Stimulated activated CD4-positive, alpha-beta T cell treated with anti-CD3 and anti-CD28 coated beads, Interleukin-12 subunit alpha, Interleukin-12 subunit beta, amount 100 ng/mL, for 24 hours (primary cell): ENCODE measurements around the gene ARHGAP10.

Source experiments
- DNase-seq, 2 experiments: peaks; one replicate each; pipeline ENCODE4 v3.0.0-alpha.2; 2020; ENCODE audit warnings: low read depth in 2 of 2

Gene ARHGAP10

DNA sequence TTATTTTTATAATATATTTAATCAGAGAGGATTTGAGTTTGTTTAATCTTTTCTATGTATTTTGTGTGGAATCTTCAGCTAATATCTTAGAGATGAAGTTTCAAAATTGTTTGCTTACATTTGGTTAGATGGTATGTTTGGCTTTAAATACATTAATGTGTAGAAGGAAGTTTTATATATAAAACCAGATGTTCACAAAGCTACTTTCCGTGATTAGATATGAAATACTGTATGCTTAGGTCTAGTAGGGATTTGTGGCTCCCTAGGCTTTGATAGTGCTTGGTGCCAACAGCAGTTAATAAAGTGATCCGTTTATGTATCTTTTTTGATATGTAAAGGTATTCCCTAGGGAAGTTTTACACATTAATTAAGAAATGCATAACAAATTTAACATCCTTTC, 223.0 kb downstream of the ARHGAP10 start:
- DNase-seq, result no peak

DNA sequence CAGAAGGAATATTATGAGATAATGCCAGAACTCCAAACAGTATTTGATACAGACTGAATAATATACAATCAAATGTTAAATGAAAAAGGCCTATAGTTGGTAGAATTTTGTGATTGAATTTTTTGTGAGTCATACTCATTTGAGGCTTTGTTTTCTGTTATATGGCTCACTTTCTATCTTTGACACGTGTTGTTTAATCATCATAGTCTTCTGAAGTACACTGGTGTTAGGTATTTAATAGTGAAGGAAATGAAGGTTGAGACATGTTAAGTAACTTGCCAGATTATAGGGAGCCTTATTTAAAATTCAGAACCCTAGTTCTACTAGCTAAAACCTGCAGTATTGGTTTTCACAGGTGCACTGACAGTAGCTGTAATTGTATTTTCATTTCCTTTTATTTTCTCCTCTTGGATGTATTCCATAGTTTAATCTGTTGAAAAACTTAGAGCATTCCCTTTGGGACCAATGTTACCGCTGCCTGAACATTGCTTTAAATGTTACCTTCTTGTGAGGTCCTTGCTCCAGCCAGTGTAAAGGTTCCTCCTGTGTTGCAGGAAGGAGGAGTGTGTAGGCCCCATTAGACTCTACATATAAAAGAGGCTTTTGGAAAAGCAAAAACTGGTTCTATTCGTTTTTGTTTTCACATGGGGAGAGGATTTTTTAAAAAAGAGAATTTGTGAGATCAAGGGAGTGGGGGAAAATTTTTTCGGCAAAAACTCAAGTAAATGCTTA, 224.1 kb downstream of the ARHGAP10 start:
- DNase-seq, result no peak

DNA sequence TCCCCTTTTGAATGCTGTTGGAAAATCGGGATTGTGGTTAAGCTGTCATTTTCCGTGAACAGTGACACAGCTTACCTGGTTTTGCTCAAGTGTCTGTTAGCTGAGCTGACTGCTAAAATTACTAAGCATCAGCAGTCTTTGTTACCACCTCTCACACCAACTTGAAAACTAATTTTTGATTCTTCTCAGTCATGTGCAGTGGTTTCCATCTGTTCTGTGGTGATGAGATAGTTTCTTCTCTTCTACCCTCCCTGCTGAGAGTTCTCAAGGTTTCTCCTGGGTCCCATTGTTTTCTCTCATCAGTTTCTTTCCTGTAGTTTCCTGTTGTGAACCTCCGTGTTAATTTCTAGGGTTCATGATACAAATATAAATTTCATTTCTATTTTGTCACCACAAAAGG, 225.6 kb downstream of the ARHGAP10 start:
- DNase-seq, result no peak

DNA sequence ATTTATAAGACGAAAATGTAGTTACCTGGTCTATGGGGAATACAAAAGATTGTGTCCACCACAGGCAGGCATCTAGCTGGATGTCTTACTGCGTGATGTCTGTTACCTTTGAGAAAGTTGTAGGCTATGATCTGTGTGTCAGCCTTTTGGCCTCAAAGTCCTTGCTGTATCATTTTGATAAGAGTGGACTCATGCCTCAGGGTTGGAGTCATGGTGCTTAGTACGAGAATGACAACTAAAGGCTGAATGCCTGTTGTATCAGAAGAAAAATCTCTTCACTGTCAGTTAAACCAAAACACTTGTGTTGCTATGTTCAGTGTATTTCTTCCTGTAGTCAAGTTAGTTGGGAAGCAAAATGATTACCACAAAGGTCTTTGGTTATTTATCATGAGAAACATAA, 226.2 kb downstream of the ARHGAP10 start:
- no peak for DNase-seq

DNA sequence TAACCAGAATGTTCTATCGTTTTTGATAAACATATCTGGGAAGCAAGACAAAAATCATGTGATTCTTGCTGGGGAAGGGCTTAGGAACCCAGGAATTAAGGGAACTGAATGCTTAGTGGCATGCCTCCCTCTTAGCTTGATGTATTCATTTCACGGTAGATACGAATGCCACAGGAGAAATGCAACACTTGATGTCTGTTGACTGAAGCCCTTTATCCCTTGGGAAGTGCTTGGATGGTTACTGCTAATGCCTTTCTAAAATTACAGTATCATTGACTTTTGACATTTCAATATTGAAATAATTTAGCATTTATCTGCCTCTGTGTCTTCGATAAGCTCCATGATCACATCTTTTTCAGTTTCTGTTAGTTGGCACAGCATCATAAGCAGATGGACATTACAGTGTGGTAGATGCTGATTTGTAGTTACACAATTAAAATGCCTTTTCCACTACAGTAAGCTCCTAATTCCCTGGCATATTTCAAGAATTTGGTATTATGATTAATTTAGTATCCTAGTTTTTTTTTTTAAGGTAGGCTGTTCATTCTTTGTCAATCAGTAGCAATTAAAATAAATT, 226.7 kb downstream of the ARHGAP10 start:
- no peak for DNase-seq

DNA sequence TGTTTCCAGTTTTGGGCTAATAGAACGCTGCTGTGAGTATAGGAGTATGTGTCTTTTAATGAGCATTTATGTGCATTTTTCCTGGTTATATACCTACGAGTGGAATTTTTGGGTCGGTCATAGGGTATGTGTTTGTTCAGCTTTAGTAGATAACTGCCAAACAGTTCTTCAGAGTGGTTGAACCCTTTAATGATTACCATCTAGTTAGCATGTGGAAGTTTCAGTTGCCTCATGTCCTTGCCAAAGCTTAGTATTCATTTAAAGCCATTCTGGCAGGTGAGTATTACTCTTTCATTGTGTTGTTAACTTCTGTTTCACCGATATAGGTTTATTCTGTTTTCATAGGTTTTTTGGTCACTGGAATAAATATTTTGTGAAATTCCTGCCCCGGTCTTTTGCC, 229.1 kb downstream of the ARHGAP10 start:
- DNase-seq, result no peak

DNA sequence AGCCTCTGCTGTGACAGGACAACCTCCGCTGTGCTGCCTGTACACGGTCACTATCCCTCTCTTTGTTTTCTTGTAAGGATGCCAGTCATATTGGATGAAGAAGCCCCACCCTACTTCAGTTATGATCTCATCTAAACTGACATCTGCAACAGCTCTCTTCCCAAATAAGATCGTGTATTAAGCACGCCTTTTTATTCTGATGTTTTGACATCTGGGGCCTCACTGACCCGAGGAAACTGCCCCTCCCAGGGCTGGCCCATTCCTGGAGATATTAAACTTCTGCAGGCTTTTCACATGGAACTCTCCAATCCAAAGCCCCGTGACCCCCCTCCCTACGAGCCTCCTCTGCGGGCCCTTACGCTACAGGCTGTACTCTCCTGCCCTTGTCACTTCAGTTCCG, 232.0 kb downstream of the ARHGAP10 start:
- DNase-seq, result no peak

DNA sequence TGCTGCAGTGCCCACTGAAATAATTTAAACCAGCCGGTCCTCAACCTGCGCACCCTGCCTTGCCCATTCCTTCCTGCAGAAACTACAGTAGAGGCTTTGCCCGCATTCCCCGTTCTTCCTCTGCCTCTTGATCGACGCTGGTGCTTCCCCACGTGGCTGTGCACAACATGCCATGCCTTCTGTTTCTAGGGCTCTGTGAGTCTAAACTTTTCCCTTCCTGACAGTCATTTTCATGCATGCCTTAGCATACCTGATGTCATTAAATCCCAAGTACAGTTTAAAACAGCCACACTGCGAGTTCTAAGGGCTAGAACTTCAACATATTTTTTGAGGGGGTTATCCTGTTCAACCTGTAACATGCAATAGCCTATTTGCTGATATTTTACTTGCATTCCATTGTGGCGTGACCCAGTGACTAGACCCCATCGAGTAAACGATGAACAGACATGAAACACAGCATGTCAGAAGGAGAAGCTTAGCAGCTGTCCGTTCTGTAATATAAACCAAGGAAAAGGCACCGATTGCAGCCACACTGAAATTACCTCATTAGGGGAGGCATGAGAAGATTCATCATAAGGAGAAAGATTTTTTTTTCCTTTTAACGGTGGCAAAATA, 232.5 kb downstream of the ARHGAP10 start:
- no peak for DNase-seq

DNA sequence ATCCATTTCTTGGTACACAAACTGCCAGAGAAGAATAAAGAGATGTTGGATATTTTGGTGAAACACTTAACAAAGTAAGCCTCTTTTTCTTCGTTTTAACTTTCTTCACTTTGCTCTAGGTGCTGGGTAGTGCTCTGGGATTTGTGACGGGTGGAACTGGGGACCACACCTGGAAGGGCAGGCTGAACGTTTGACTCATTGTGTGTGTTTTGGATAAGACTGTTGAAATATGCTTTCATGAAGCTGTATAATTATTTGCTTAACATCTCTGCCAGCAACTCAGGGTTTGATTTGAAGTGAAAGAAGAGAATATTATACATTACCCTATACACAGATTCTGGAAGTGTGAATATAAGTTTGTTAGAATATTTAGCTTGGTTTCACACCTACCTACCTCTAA, 233.2 kb downstream of the ARHGAP10 start:
- DNase-seq, result no peak

DNA sequence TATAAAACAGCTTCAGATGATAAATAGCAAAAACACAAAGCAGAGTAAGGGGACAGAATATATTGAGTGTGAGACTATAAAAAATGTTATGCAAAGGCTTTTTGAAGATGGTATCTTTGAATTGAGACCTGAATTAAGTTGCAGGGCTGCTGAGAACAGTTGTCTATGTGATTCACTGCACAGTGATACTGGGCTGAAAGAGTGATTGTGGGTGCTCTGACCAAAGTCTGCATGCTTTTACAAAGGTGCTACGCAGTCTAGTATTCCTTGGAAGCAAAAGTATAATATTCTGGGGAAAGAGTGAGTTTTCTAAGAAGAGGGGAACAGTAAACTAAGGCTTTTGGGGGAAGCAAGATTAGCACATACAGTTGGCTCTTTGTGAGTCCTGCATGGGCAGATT, 234.0 kb downstream of the ARHGAP10 start:
- no peak for DNase-seq

DNA sequence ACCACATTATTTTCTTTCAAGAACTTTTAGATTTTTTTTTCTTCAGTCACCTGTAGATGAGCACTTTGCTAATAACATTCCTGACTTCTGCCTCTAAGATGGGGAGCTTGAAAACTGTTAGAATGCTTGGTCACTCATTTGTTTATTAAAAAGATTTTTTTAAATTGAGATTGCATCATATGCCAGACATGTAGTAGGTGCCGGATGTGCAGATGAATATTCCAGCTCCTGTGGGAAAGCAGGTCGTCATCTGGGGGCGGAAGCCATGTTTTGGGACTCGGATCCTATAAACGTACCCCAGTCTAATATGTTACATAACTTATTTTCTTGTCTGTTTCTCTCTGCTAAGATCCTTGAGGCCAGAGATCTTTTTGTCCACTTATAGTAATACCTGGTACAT, 236.8 kb downstream of the ARHGAP10 start:
- DNase-seq, result no peak

DNA sequence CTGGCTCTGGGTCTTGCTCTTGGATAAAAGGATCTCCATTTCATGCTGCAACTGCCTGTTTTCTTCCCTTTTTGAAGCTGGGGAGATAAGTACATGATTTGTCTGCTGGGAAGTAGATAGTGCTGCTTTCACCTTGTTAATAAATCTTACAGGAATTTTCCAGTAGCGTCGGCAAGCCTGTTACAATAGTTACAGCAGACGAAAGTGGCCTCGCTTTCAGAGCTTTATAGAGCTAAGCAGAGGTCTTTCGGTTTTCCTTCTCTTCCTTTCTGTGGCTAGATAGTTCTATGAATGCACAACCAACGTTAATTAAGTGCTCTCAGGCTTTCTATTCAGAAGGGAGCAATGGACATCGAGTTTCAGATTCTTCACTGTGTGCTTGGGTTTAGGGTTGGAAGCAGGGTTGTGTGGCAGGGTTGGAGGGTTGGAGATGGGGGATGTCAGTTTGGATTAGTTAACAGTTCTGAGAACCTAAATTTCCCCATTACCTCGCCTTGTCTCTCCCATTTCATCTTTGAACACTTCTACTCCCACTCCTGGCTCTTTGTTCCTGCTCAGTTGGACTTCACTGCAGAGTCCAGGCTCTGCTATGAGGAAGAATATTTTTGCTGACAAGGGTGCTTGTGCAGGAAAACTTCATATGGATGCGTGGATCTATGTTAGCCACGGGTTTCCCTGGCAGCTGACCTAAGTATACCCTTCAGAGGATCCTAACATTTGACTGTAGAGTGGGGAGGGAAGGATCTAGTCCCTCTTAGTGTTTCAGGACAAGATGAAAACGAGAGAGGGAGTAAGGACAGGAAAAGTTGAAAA, 237.9 kb downstream of the ARHGAP10 start:
- DNase-seq, result no peak

DNA sequence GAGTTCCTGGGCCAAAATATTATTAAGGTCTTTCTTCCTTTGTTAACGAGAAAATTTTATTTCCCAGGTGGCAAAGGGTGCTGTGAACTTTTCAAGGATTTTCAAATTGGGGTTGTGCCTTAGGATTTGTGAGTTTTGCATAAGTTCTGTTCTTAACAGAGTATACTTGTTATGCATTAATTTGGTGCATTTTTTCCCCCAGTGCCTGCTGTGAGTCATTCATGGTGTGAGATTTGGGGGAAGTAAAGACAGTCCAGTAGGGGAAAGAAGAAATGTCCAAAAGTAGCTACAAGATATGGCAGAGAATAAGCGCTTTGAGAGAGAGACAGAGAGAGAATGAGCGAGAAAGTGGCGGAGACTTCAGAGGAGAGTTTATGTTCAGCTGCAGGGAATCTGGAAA, 239.2 kb downstream of the ARHGAP10 start:
- DNase-seq, result no peak

DNA sequence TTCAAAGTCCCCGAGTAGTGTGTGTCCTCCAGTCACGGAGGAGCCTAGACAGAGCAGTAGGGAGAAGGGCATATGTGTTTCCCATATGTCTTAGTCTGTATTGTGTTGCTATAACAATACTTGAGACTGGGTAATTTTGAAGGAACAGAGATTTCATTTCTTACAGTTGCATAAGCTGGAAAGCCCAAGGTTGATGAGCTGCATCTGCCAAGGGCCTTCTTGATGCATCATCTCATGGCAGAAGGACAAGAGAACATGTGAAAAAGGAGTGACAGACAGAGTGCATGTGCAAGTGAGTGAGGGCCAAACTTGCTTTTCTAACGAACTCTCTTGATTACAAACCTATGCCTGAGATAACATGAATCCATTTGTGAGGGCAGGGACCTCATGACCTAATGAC, 243.4 kb downstream of the ARHGAP10 start:
- no peak for DNase-seq

DNA sequence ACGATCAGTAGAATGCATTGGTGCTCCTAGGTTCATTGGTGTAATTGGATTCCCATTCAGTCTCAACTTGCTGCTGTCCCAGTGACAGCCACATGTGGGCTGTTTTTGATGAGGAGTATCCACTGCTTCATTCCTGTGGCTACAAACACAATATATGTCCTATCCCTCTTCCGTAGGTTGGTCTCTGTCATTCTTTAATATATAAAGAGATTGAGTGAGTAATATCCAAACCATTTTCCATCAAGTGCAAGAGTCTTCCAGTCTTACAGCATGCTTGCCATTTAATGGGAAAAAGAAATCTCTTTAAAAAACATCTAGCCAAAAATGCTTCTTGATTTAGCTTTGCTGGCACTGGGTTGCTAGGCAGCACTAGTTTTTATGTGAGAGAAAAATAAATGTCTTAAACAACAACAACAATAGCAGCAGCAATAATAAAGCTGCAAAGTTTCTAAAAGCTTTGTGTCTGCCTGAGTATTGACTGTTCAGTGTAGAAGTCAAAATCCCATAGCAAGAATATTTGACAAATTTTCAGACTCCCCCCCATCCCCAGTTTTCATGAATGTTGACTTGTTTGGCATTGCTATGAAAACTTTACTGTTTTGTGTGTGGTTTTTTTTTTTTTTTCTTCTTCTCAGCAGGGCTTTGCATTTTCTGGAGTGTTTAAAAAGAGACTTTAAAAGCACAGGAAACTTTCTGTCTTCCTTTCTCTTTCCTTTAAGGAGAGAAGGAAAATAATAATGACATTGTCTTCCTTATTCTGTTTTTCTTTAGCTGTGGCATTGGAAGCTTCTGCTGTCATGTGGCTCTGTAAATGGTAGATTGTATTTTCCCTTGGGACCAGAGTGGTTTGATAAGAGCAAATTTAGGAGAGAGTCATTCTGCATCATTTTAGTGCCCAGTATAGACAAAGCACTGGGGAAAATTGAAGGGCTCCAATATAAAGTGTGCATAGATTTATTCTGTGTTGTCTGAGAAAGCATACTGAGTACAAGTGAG, 244.3 kb downstream of the ARHGAP10 start:
- no peak for DNase-seq

DNA sequence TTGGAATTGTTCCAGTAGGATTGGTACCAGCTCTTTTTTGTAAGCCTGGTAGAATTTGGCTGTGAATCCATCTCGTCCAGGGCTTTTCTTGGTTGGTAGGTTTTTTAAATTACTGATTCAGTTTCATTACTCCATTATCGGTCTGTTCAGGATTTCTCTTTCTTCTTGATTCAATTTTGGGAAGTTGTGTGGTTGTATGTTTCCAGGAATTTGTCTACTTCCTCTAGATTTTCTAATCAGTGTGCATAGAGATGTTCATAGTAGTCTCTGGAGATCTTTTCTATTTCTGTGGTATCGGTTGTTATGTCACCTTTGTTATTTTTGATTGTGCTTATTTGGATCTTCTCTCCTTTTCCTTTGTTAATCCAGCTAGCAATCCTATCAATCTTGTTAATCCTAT, 248.7 kb downstream of the ARHGAP10 start:
- no peak for DNase-seq

DNA sequence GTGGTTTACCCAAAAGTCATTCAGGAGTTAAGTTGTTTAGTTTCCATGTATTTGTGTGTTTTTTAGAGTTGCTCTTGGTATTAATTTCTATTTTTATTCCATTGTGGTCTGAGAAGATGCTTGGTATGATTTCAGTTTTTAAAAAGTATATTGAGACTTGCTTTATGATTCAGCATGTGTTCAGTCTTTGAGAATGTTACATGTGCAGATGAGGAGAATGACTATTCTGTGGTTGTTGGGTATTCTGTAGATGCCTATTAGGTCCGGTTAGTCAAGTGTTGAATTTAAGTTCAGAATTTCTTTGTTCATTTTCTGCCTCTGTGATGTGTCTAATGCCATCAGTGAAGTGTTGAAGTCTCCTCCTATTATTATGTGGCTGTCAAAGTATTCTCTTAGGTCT, 249.4 kb downstream of the ARHGAP10 start:
- no peak for DNase-seq

DNA sequence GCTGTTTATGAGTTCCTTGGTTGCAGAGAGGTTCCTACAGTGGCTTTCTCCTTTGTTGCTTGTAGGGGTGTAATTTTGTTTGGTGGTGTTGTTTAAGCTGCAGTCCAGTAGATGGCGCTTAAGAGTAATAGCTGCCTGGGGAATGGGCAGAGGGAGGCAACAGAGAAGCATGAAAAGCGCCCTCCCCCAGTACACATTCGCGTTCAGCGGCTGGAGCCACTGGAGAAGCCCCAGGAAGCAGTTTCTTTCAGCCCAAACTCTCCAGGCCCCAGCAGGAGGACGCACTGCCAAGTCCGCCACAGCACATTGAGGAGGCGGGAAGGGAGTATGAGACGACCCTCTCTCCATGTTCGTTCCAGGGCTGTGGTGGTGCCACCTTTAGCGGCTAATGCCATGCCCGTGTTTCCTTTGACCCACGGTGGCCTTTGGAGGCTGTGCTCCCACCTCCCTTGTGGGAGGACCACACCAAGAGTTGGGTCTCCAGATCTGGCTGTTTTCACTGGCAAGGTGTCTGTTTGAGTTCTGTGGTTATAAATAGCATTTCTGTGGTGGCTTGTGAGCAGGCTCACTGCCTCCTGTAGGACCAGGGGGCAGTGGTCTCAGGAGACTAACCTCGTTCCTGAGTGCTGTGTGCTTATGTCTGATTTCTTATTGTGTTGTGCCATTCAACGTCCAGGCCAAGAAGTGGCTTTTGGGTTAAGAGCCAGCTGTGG, 252.3 kb downstream of the ARHGAP10 start:
- DNase-seq, result no peak

DNA sequence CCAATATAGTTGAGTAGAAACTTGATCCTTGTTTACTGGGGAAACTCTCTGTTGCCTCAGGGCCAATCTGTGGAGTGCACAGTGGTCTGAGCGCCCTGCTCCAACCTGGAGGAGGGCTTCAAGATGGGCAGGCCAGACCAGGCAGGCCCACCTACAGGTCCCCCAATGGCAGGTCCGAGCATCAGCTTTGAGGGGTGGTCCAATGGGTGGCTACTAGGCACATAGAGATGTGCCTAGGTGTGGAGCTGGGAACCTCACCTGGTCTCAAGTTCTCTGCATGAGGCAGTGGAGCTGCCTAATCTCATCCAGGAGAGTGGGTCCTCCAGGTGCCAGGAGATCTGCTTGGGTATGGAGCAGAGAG, 252.9 kb downstream of the ARHGAP10 start:
- no peak for DNase-seq

DNA sequence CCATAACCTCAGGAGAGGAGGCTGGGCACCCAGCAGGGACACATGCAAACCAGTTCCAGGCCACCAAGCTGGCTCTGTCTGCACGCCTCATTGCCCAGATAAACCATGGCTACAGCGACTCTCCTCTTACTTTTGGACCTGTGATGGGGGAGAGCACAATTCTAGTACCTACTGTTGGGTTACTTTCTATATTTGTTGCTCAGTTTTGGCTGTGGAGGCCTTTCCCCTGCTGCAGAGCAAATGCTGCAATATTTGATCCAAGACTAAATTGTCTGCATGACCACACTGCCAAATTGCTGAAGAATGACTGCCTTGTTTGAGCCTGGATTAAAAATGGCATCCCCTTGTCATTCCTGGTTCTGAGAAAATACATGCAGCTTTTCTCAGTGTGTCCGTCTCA, 253.5 kb downstream of the ARHGAP10 start:
- no peak for DNase-seq

DNA sequence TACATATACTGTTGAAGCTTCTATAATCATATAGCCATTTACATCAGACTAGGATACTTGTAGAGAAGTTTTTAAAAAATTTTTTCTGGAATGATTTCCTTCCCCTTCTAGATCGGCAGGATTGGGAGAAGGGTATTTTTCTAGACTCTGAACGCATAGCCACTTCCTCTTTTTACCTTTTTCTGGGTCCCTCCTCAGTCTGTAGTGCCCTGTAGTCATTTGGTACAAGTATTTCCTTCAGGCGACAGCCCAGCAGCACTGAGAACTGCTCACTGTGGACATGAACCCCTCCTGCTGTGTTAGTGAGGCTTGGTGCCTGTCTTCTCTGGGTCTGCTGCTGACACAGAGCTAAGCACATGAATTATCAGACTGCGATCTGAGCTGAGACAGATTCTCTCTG, 255.4 kb downstream of the ARHGAP10 start:
- DNase-seq, result no peak
